Measurements from ENCODE around the gene CASQ2.
"Not testable (repeated sequence)": the region's sequence is repeated elsewhere in the genome, so short reads cannot be mapped to it uniquely, and the experiment has no call there.

The CASQ2 gene

DNA sequence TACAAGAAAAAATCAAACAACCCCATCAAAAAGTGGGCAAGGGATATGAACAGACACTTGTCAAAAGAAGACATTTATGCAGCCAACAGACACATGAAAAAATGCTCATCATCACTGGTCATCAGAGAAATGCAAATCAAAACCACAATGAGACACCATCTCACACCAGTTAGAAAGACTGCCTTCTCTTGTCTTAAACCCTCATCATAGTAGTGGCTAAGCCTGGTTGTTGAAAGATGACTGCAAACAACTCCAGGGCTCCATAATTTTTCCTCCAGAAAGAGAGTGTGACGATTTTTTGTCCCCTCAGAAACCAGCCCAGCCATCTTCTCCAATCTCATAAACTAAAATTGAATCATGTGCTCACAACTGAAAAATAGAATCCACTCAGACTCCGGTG lies 12.1 kb upstream of the CASQ2 start:
- DNase-seq: not testable (repeated sequence)

DNA sequence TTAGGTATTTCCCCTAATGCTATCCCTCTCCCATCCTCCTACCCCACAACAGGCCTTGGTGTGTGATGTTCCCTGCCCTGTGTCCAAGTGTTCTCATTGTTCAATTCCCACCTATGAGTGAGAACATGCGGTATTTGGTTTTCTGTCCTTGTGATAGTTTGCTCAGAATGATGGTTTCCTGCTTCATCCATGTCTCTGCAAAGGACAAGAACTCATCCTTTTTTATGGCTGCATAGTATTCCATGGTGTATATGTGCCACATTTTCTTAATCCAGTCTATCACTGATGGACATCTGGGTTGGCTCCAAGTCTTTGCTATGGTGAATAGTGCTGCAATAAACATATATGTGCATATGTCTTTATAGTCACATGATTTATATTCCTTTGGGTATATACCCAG lies 10.6 kb upstream of the CASQ2 start:
- not testable (repeated sequence) for DNase-seq

DNA sequence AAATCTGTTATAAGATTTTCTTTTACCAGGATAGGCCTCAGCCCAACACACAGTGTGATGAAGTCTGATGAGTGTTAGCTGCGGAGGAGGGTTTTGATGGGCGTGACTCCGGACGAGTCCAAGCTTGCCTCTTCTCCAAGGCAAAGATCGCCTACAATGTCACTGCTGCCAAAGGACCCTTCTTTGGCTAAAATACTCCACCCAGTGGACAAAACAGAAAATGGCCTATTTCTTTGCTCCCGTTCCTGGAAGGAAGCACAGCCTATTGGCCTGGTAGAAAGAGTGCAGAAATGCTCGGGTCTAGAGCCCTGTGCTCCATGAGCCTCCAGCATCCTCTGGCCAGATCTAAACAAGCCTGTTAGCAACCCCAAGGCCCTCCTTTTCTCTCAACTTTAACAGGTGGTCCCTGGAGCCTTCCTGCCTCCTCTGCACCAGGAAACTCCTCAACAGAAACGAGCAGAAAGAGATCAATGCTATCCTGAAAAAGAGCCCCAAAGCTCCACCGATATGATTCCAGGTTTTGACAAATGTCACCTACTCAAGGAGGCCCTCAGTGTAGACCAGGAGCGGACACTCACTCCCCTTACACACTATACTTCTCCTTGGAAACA lies 3.4 kb upstream of the CASQ2 start:
- DNase-seq: peak; percentile 88

DNA sequence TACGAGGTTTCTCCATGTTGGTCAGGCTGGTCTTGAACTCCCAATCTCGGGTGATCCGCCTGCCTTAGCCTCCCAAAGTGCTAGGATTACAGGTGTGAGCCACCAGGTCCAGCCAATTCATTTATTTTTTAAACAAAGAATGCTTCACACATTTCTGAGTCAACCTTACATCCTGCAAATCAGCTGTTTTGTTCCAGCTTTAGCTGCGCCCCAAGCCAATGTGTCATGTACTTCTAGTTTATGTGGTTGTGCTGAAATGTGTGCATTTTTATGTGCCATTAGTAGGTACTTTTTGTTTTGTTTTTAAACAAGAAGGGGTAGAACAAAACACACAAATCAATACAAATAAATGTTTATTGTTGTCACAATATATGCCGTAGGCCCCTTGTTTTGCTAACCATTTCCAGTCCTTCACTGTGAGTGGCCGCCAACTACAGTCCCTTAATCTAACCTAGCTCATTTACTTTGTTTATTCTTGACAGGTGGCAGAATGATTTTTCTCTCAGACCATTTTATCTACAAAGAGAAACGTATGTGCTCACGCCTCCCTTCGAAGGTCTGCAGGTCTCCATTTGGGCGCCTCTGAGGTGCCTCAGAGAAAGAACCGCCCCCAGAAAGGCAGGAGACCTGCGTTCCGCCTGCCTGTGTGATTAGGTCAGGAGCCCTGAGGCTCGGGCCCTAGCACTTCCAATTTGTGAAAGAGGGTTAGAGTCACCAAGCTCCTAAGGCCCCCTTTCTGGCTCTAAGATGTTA lies 2.8 kb upstream of the CASQ2 start:
- no peak for DNase-seq

DNA sequence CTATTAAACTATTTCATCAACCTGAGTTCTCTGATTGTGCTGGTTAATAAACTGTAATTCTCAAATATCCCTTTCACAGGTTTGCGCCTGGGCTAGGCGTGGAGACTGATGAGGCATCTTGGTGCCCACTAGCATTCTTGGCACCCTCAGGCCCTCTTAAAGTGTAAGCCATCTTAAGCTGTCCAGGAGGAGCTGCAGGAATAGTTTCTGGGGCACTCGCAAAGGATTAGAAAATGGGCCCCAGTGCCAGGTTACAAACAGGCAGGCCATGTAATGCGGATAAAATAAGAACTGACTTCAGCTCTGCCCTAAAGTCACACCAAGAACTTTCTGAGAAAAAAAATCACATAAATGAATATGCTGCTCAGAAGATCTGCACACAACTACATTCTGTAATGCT lies 1.1 kb downstream of the CASQ2 start:
- no peak for DNase-seq

DNA sequence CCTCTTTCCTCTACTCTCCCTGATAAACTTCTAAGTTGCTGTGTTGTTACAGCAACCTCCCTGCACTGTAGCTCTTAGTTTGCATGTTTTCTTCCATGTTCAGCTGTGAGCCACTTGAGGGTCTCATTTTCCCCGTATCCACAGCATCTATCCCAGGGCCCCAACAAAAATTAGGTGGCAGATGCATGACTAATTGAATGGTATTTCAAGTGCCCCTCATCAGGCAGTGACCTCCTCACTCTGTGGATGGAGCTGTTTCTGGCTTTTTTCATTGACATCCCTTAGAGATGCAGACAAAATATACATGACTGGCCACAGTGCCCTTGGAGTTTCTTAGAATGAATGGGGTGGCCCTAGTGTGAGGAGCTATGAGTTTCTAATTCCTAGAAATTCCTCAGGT lies 3.4 kb downstream of the CASQ2 start:
- DNase-seq: no peak

DNA sequence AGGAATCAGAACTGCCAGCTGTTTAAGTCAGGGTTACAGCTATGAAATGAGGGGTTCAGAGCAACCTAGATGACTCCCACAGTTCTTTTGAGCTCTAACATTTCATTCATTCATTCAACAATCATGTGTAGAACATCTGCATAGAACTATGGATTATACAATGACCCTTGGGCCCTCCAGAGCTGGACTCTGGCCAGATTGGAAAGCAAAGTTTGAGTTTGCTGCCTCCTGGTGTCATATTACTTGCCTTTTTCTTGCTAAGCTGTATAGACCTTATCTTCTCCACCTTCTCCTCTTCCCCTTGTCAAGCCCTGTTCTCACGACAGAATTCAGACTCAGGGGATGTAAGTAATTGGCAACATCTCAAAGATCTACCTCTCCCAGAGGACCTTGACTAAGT lies 4.0 kb downstream of the CASQ2 start:
- no peak for DNase-seq

DNA sequence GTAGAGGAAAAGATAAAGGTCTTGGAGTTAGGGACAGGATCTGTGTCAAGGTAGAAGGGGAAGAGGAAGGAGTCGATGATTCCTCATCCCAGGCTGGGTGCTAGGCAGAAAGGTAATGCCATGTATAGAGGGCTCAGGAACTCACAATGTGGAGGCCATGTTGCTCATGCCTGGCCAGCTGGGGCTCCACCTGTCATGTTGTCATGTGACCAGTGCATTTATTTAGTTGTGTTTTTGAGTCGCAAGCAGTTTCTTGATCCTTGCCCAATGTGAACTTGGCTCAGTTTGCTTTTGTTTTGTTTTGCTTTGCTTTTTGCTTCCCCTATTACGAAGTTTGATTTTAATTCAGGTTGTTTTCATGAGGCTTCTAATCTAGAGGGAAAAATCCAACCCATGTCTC lies 5.7 kb downstream of the CASQ2 start:
- no peak for DNase-seq

DNA sequence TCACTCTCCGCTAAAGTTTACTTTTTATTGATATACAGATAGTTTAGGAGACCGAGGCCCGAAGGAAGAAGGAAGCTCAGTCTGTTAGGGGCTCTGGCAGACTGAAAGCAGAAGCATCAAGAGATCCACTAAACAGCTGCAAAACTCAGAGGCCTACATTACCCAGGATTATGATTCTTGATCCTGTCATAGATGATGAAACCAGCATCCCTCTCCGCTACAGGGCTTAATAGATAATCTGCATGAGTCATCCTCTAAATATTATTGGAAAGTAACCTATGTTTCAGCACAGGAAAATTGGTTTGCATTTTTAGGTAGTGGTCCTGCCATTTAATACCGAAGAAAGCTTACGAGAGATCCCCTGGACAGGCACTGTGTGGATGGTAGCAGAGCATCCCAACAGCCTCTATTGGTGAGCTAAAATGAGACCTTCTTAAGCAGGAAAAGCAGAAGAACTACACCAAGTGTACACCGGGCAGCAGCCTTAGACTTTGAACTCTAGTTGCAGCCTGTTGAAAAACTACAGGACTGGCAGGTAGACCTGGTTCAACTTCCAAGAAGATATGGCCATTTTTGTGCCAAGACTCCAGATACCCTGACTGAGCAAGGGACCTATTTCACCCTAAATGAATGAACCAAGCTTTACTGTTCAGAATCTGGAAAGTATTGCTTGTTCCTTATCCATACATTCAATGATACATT lies 6.8 kb downstream of the CASQ2 start:
- no peak for DNase-seq

DNA sequence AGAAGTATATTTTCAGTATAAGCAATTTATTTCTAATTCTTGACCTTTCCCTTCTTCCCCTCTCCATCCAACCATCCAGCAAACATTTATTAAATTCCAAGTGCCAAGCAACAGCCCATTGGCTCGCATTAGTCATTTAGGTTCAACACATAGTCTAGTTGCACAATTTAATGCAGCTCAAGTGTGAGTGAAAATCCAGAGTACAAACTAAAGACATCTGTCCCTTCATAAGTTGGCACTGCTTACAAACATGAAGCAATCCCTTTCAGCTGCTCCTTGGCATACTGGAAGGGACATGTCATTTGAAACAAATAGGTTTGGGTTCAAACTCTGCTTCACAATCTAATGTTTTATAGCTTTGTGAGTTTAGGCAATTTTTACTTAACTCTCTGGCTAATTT lies 10.7 kb downstream of the CASQ2 start:
- DNase-seq: no peak

DNA sequence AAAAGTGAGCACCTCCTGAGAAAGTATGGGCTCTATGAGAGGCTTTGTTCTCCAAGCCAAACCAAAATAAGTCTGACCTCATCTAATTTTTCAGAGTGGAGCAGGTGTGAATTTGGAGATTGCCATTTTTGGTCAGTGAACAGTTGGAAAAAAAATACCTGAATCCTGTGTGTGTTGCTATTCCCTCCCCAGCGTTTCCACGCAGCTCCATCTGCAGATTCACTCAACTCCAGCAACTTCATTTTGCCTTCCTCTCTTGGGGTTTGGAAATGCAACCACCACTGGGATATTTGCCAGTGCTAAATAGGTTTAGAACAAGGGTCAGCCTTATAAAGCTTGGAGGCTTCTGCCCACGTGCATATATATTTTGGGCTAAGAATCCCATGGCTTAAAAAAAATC lies 11.2 kb downstream of the CASQ2 start:
- no peak for DNase-seq

DNA sequence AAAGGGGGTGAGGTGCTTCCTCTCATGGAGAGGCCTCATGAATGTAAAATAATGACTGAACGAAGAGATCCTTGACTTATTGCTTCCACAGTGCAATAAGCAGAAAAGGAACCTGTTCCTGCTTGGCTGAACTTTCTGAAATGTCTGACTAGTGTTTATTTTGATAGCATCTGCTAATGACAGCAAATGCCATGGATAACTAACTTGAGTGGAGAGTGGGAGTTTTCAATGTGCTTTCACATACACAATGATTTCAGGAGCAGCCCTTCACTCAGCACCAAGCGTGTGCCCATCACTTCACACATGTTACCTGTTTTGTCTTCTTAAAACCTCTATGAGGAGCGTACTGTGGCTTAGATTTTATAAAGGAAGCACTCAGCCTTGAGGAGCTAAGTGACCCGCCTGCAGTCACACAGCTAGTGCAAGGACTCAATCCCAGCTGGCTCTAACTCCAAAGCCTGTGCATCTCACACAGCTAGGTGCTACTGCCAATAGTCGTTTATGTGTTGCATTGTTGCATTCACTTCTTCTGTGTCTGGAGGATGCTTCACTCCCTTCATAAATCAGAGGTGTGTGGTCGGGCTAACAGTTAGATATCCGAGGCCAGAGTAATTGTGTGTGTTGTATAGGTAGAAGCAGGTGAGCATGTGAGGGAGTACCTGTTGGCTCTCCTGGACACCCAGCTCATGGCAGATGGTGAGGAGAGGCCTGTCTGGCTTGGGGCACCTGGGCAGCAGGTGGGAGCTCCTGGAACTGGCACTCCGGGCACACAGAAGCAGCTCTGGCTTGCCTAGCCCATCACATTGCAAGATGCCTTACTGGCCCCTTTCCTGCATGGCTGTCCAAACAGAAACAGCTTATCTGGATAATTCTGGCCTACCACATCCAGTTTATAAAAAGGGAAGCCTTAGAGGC lies 12.8 kb downstream of the CASQ2 start:
- no peak for DNase-seq

DNA sequence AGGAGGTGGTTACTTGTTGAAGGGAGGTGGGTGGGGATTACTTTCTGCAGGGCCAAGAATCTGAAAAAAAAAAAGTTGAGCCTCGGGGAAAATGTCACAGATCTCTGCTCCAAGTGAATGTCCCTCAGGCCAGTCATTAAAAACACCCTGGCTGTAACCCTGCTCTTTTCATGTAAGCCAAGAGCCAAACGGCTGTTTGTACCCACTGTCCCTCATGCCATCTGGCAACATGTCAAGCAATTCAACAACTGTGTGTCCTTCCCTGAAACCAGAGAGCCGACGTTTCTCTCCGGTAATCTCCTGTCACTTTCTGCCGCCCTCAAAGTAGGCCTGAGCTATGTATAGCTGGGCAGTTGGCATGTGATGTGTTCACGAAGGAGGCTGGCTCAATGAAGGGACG lies 14.7 kb downstream of the CASQ2 start:
- no peak for DNase-seq

DNA sequence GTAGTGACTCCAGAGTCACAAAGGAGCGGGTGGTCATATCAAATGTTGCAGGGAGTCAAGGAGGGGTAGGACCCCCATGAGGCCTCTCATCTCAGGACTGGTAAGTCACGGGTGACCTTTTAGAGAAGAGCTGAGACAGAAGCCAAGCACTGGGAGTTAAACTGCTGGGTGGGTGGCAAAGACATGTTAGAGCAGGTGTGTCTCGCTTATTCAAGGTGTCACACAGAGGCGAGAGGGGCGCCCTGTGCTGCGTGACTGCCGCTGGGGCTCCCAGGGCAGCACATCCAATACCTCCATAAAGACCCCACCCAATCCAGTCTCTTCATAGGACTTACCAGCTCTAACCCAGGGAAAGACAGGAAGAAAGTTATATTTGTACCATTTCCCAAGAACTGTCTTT lies 15.2 kb downstream of the CASQ2 start:
- no peak for DNase-seq

DNA sequence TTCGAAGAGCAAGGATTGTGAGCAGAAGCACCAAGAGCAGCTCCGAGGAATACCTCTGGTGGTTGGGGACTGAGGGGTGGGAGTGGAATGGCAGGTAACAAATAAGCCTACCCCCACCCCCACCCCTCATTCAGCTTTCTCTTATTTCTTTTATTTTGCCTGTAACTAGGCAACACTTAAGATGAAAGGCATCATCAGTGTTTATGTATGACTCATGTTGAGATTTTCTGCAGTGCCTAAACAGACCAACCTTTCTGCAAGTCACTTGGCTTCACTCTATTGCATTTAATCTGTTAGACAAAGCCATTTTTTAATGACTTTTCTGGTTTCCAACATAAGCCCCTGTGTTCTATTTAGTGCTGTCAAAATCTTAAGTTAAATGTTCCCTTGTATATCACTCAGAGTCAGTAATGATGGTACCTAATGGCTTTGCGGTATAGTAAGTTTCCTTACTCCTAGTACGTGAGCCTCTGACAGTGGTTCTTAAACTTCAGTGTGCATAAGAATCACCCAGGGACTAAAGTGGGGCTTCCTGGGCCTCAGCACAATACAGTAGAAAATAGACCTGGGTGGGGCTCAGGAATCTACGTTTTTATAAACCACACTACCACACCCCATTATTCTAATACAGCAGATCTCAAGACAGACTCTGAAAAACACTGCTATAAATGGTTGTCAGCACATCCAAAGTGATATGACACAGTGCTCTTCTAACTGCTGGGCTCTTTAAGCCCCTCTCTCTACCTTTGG lies 19.9 kb downstream of the CASQ2 start:
- DNase-seq: no peak

DNA sequence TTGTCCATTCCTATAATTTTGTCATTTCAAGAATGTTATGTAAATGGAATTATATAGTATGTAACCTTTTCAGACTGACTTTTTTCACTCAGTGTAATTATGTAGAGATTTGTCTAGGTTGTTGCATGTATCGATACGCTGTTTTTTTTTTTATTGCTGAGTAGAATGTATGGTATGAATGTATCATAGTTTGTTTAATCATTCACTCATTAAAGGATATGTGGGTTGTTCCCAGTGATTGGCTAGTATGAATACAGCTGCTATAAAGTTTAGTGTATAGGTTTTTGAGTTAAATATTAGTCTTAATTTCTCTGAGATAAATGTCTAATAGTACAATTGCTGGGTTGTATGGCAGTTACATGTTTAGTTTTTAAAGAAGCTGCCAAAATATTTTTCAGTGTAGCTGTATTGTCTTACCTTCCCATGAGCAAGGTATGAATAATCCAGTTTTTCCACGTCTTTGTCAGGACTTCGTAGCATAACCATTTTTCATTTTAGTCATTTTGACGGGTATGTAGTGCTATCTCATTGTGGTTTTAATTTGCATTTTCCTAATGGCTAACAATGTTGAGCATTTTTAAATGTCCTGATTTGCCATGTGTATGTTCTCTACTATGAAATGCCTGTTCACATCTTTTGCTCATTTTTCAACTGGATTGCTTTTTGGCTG lies 22.4 kb downstream of the CASQ2 start:
- no peak for DNase-seq

DNA sequence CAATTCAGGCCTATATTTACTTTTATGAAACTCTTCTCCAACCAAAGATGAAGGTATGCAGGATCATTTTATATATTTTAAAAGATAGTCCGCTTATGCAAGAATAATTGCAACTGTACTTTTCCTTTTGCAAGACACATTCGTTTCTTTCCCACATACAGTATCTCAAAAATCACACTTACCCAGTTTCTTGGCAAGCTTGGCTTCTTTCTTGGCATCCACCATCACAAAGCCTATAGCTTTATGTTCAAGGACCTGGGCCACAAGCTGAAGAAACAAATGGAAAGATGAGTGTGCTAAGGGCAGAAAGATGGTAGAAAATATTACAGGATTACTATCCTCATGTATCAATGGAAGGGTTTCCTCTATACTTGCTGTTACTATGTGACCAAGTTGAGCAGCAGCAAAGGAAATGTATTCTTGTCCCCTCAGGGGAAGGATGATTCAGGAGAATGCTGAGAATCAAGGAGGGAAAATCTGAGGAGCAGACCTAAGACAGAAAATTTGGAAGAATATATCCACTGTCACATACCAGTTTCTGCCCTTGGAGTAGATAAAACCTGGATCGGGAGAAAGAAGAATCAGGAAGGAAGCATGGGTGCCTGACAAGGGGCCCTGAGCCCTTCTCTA lies 23.8 kb downstream of the CASQ2 start:
- DNase-seq: no peak

DNA sequence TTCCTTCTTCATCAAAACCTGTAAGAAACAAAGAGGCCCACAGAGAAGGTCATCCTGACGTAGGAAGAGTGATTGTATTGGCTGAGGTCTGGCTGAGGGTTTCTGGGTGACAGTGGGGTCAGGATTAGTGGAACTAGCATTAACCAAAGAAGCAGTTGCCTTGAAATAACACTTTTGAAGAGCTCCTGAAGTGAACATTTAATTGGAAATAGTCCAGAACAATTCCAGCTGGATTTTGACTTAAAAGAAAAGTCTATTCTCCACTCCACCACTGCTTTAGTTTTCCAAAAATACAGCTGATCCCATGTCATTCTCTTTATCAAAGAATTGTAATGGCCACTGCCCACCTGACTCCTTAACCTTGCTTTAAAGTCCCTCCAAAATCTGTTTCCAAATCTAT lies 27.7 kb downstream of the CASQ2 start:
- no peak for DNase-seq

DNA sequence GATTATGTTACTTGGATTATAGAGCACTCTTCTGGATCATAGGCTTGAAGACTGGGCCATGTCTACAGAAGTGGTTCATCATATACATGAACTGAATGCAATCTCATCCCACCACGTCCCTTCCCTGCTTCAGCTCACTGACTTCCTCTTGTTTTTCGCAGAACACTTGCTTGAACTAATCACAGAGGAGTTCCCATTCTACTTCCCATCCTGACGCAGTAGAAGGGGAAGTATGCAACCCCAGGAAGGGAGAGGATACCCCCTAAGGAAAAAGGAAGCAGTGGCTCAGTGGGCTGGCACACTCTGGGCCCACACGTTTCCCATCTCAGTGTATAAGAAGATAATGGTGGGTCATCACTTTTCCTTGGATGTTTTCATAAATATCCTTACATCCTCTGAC lies 36.2 kb downstream of the CASQ2 start:
- no peak for DNase-seq

DNA sequence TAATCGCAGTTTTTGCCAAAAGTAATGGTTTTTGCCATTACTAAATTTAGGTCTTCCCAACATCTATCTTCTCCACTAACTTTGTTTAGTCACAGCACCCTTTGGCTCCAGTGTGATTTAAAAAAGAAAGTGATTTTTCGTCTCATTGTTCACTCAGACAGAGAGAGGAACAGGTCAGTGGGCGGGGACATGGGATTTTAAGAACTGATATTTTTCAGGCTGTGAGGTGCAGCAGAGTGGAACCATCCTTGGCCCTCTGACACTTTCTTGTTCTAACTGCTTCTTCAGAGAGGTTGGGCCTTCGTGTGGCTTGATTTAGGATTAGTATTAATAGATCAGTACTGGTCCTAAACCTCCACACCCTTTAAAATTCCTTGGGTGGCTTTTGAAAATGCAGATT lies 38.8 kb downstream of the CASQ2 start:
- no peak for DNase-seq

DNA sequence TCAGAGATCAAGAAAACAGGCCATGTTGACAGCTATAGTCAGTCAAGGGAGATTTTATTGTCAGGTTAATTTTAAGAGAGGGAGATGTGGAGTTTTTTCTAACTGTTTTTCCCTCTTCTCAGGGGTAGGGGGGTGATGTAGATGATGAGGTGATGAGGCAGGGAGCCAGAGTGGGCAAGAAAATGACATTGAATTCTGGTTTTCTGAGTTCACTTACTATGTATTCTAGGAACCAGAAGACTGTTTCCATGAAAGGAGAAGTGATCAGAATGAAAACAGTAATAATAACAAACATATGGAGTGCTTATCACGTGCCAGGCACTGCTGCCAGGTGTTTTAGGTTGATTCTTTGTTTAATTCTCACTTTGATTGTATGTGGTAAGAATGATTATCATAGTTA lies 40.2 kb downstream of the CASQ2 start:
- DNase-seq: no peak

Data from retina (tissue), 1 donor.